ENCODE data around the gene HSBP1L1. TPM values are rescaled to one million over a fixed set of nuclear protein-coding genes. Genes with fewer than 3 reads are reported as not detected.
"Not testable (repeated sequence)": the region's sequence is repeated elsewhere in the genome, so short reads cannot be mapped to it uniquely, and the experiment has no call there.

Gene HSBP1L1
- total RNA-seq, 2 donors from 2014 or later: 42.4 to 77.8 TPM

- ATAC-seq: peak; percentile 82
- DNase-seq: no peak
- intact Hi-C loops (cut with DNase I, micrococcal nuclease): no loop called here
Measured at GRCh38 chr18:79972720-79973119, 8.3 kb downstream of the HSBP1L1 start.

- intact Hi-C loops (cut with DNase I, micrococcal nuclease): no loop called here
- DNase-seq (no peak), ATAC-seq (no peak)
Measured at GRCh38 chr18:79973517-79973916, 9.1 kb downstream of the HSBP1L1 start.

- DNase-seq (no peak), ATAC-seq (no peak)
- intact Hi-C loops (cut with DNase I, micrococcal nuclease): no loop called here
Measured at GRCh38 chr18:79974025-79974654, 9.7 kb downstream of the HSBP1L1 start.

- intact Hi-C loops (cut with DNase I, micrococcal nuclease): no loop called here
- no peak for ATAC-seq
- DNase-seq: no peak
Measured at GRCh38 chr18:79975043-79975442, 10.6 kb downstream of the HSBP1L1 start.

- ATAC-seq (peak; percentile 46), DNase-seq (peak in 1 of 2 donors; percentile 60)
- intact Hi-C loops (cut with DNase I, micrococcal nuclease): no loop called here
Measured at GRCh38 chr18:79975985-79976680, 11.7 kb downstream of the HSBP1L1 start.

GRCh38 chr18:79979843-79980242 lies 15.4 kb downstream of the HSBP1L1 start:
- no peak for ATAC-seq
- DNase-seq: no peak
- intact Hi-C loops (cut with DNase I, micrococcal nuclease): no loop called here

GRCh38 chr18:79980585-79980984 lies 16.1 kb downstream of the HSBP1L1 start:
- intact Hi-C loops (cut with DNase I, micrococcal nuclease): no loop called here
- no peak for DNase-seq
- no peak for ATAC-seq

GRCh38 chr18:79982736-79983135 lies 18.3 kb downstream of the HSBP1L1 start:
- ATAC-seq (no peak), DNase-seq (no peak)
- intact Hi-C loops (cut with DNase I, micrococcal nuclease): no loop called here

GRCh38 chr18:79983253-79983652 lies 18.8 kb downstream of the HSBP1L1 start:
- intact Hi-C loops (cut with DNase I, micrococcal nuclease): no loop called here
- no peak for DNase-seq
- peak; percentile 15 for ATAC-seq

GRCh38 chr18:79983793-79984192 lies 19.4 kb downstream of the HSBP1L1 start:
- DNase-seq: no peak
- intact Hi-C loops (cut with DNase I, micrococcal nuclease): no loop called here
- no peak for ATAC-seq

- intact Hi-C loops (cut with DNase I, micrococcal nuclease): no loop called here
- ATAC-seq: no peak
Measured at GRCh38 chr18:79985172-79985571, 20.7 kb downstream of the HSBP1L1 start.

GRCh38 chr18:79986726-79987125 lies 22.3 kb downstream of the HSBP1L1 start:
- no peak for DNase-seq
- ATAC-seq: no peak
- intact Hi-C loops (cut with DNase I, micrococcal nuclease): no loop called here

More at GRCh38 chr18:79985172-79985571, 20.7 kb downstream of the HSBP1L1 start:
- DNase-seq: no peak

- DNase-seq (no peak), ATAC-seq (no peak)
- intact Hi-C loops (cut with DNase I, micrococcal nuclease): no loop called here
Measured at GRCh38 chr18:79987566-79987965, 23.1 kb downstream of the HSBP1L1 start.

- intact Hi-C loops (cut with DNase I, micrococcal nuclease): no loop called here
- DNase-seq (peak; percentile 58 to 75), ATAC-seq (peak; percentile 74)
Measured at GRCh38 chr18:79988071-79988450, 23.6 kb downstream of the HSBP1L1 start.

GRCh38 chr18:79988451-79989194 lies 24.2 kb downstream of the HSBP1L1 start, which contains the start of gene TXNL4A:
TSS of gene TXNL4A (minus strand) at chr18:79988563. CDS start at chr18:79988392, 171 bp downstream.
- peak; percentile 78 to 88 for DNase-seq
- peak; percentile 95 for ATAC-seq
- intact Hi-C loops (cut with DNase I, micrococcal nuclease): no loop called here

- ATAC-seq (no peak), DNase-seq (peak in 1 of 2 donors; percentile 15)
- intact Hi-C loops (cut with DNase I, micrococcal nuclease): no loop called here
Measured at GRCh38 chr18:79989195-79989497, 24.7 kb downstream of the HSBP1L1 start.

GRCh38 chr18:79991494-79991893 lies 27.1 kb downstream of the HSBP1L1 start:
- DNase-seq: no peak
- intact Hi-C loops (cut with DNase I, micrococcal nuclease): no loop called here
- ATAC-seq: no peak

GRCh38 chr18:79999701-80000100 lies 35.3 kb downstream of the HSBP1L1 start:
- DNase-seq; intact Hi-C loops (cut with DNase I, micrococcal nuclease); ATAC-seq: not testable (repeated sequence)

GRCh38 chr18:80000877-80001276 lies 36.4 kb downstream of the HSBP1L1 start:
- ATAC-seq (no peak), DNase-seq (no peak)
- intact Hi-C loops (cut with DNase I, micrococcal nuclease): no loop called here

- DNase-seq: no peak
- intact Hi-C loops (cut with DNase I, micrococcal nuclease): no loop called here
- ATAC-seq: no peak
Measured at GRCh38 chr18:80002468-80002867, 38.0 kb downstream of the HSBP1L1 start.

Measured in left colon (tissue), 2 donors.